HG03097 (cell line): ENCODE measurements around the gene ZNF408.

Experiments used
- ATAC-seq: cut with Tn5 transposase; IDR thresholded peaks from one replicate; pipeline ENCODE4 v1.9.1; 2021; ENCODE audit not compliant: unreplicated experiment, low FRiP score

ZNF408 gene

DNA sequence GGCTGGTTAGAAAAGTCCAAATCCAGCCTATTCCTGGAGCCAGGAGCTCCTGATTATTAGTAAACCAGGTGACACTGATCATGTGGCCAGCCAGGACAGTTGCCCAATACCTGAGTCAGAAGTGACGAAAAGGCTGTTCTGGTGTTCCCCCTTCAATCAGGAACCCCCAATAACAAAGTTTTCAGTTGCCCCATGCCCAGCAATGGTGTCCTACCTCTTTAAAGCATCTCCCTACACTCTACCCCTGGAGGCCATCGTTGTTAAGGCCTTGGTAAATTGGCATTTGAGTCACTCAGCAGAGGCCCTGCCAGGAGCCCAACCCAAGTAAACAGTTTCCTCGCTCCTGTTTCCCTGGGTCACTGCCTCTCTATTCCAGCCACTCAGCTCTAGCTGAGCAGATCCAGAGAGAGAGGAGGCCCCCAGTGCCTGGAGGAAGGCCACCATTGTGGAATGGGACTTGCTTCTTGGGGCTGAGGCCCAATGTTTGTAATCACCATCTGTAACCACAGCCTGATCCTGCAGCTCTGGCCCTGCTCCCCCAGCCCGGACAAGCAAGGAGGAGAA lies 25.5 kb upstream of the ZNF408 start:
- no peak for ATAC-seq

DNA sequence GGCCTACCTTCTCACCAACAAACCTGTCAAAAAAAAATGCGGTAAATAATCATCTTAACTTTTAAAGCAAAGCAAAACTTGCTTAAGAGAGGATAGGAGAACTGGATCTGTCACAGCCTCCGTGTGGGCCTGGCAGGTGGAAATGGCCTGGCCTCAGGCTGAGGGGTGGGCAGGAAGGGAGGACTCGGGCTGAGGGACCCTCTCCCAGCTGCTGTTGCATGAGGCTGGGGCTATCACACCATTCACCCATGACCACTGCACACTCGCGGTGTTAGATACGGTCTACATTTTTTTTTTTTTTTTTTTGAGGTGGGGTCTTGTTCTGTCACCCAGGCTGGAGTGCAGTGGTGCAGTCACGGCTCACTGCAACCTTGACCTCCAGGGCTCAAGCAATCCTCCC lies 24.9 kb upstream of the ZNF408 start:
- no peak for ATAC-seq

DNA sequence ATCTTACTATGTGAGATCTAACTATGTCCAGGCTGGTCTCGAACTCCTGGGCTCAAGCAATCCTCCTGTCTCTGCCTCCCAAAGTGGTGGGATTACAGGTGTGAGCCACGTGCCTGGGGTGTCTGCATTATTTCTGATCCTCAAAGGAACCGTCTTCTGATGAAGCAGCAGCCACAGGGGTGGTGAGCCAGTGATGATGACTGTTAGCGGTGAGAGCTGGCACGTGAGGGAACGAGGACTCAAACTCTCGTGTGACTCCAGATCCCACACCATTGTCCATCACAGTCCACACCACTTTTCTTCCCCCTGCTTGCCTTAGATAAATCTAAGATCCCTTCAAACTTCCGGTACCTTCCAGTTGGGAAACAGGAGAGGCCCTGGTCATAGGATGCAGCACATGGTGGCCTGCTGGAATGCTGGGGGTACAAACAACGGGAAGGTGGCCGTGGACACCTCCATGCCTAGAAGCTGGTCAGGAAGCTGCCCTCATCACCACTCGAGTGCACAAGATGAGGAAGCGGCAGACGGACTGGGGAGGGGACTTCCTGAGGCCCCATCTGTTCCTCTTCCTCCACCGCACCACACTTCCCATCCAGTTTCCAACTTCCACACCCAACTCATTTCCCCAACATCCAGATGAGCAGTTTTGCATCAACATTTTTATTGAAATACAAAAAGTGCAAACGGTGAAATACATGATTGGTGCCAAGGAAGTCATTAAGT lies 24.2 kb upstream of the ZNF408 start:
- ATAC-seq, result no peak

DNA sequence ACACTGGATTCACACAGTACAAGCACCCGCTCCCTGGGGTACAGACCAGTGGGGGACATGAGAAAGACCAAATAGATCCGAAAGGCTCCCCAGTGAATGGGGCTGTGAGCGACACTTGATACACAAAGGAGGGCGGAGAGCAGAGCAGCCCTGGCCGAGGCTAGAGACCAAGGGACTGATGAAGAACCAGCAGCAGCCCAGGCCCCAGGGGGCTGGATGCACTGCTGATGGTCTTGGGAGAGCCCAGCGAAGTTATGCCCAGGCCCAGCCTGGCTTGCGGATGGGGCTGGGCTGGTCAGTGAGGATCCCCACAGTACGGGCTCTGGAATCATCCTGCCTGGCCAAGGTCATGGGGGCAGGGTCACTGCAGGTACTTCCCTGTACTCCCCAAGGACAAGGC lies 23.7 kb upstream of the ZNF408 start:
- ATAC-seq, result no peak

DNA sequence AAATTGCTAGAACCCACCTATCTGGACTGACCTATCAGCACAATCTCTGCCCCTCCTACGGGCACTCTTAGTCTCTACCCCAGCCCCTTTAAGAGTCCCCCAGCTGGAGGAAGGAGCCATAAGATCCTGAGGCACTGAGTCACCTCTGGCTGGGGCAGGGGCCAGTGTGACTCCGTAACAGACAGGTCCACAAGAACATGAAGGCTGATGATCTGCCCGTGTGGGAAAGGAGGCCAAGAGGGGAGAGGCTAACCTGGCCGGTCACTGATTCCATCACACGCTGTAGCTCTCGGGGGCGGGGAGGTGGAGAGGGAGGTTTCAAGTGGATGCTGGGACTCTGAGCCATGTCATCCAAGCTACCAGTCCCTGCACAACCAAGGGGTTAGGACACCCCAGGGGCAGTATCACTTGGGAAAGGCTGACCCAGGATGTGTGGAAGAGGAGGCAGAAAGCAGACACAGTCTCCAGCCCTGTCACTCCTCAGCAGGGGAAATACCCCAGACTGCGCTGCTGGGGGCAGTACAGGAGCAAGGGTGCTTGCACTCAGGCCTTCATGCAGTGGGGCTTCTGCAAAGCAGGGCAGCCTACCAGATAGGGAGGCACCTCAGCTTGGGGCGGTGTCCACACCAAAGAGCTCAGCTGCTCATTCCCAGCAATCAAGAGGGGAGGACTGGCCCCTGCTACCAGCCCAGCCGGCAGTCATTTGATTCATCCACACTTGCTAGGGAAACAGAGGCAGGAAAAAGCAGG lies 22.7 kb upstream of the ZNF408 start:
- no peak for ATAC-seq

DNA sequence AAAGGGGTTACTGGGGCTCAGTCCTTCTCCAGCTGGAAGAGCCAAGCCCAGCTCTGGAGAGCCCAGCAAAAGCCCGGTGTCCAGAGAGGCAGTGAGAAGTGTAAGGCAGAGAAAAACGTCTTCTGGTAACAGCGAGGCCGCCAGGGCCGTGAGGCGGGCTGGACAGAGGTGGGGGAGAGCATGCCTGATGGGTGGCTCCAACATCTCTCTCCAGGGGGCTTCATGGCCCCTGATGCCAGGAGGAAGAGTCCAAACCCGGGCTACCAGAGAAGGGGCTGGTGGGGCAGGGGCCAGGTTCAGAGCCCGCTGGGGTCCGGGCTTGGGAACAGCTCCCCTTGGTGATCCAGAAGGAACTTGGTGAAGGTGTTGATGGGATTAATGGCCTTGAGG lies 22.1 kb upstream of the ZNF408 start:
- ATAC-seq, result no peak

DNA sequence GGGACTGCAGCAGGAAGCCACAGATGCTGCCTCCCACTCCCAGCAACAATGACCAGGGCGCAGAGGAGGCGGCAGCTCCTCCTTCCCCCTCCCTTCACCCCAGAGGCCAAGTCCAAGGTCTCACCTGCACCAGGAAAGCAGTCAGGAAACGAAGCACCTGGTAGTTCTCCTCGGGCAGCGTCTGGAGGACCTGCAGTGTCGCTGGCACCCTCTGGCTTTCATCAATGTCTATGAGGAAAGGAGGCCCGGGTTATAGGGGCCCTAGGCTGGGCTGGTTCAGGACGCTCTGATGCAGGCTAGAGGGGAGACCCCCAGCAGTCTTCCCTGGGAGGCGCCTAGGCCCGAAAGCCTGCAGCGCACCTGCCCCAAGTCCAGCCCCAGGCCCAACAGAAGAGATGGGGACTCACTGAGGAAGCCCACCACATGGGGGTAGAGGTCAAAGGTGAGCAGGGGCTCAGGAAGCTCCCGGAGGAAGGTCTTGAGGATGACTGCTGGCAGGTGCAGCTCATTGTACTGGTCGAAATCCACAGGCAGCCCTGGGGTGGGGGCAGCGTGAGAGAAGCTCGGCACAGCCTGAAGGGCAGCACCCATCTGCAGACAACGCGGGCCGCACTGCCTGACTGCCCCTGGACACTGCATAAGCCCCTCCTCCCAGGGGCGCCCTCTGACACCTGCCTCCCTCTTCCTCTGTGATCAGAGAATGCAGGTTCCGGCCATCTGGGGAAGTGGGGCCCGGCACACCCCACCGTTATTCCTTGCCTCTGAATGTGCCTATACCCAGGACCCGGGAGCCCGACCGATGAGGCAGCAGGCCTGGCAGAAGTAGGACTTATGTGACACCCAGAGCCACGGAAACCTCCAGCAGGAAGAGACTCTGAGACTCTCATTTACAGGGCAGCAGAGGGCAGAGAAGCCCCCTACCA lies 21.3 kb upstream of the ZNF408 start:
- ATAC-seq, result no peak

DNA sequence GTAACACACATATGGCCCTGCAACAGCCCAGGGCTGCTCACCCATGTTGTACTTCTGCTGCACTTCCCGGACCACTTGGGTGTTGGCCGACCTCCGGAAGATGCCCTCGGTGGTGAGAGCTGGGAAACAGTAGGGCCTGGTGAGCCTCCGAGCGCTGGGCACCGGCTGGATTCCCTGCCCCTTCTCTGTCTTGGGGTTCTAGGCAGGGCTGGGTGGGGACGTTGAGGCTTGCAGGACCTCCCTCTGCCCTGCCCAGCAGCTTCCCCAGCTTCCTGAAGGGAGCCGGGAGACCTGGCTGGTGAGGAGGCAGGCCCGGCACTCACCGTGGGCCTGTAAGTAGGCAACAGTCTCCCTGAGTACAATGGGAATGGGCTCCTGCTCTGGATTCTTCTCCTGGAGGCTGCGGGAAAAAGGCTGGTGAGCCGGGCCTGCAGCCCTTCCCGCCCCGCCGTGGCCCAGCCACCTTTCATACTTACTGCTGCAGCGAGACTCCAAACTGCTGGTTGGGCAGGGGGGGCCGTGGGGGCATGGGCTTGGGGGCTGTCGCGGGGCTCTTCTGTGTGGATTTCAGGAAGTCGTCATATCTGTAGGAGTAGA lies 20.6 kb upstream of the ZNF408 start:
- ATAC-seq, result no peak

DNA sequence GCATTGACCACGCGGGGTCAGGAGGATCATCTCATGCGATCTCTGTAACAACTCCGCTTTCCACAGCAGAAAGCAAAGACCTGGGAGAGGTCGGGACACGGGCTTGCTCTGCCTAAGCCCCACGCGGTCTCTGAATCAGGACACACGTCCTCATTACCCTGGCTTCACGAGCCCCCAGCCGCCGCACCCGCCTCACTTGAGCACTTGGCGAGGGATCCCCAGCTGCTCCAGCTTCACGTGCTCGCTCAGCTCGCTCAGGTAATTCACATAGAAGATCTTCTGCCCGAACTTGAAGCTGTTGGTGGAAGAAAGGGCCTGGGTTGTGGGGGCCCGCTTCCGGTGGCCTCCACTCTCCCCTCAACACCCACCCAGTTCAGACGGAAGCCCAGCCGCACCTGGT lies 20.0 kb upstream of the ZNF408 start:
- ATAC-seq, result no peak

DNA sequence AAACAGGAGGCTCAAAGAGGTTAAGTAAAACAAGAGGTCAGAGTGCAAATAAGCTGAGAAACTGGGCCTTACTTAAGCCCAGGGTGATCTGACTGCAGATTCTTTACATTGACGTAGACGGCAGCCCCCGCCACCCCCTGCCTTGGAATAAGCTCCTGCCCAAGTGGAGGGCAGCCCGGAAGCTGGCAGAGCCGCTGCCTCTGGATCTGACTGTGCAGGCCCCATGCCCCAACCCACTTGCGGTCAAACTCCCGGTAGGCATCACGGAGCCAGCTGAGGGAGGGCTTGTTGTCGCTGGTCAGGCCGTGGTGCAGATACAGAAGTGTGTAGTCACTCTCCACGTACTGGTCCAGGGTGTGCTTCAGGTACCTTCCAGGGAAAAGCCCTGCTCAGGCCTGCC lies 19.0 kb upstream of the ZNF408 start:
- no peak for ATAC-seq

DNA sequence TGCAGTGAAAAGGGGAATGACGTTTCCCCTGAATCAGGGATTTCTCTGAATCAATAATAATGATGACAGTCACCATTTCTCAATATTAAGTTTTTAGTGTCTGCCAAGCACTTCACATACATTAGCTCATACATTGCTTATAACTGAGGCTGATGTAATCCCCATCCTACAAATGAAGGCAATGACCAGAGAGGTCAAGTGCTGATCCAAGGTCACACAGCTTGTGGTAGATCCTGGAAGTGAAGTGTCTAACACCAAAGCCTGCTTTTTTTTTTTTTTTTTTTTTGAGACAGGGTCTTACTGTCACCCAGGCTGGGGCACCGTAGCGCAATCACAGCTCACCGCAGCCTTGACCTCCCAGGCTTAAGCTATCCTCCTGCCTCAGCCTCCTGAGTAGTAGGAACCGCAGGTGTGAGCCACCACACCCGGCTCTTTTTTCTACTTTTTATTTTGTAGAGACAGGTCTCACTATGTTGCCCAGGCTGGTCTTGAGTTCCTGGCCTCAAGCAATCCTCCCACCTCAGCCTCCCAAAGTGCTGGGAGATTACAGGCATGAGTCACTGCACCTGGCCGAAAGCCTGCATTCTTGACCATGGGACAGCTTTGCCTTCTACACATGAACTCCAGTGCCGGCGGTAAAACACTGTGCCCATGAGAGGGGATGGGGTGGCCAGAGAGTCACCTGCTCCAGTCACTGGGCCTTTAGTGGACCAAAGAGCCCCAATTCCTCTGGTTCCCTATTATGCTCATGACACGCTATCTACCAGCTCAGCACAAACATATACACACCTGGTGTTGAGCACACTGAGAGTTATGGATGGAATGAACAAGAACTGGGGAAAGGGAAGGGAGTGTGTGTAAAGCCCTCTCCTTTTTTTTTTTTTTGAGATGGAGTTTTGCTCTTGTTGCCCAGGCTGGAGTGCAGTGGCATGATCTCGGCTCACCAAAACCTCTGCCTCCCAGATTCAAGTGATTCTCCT lies 17.8 kb upstream of the ZNF408 start:
- ATAC-seq, result no peak

DNA sequence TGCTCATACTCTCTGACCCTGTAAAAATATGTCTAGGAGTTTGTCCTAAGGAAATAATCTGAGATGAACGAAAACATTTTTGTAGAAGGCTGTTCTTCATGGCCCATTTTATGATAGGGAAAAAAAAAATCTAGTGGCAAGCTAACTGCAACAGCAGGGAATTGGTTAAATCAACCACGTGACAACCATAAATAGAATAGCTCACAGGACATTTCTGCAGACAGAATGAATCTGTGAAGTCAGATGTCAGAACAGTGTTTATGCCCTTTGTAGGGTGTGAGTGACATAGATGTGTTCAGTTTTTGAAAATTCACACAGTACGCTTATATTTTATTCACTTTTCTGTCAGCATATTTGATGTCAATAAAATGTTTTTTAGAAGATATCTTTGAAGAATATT lies 16.5 kb upstream of the ZNF408 start:
- no peak for ATAC-seq

DNA sequence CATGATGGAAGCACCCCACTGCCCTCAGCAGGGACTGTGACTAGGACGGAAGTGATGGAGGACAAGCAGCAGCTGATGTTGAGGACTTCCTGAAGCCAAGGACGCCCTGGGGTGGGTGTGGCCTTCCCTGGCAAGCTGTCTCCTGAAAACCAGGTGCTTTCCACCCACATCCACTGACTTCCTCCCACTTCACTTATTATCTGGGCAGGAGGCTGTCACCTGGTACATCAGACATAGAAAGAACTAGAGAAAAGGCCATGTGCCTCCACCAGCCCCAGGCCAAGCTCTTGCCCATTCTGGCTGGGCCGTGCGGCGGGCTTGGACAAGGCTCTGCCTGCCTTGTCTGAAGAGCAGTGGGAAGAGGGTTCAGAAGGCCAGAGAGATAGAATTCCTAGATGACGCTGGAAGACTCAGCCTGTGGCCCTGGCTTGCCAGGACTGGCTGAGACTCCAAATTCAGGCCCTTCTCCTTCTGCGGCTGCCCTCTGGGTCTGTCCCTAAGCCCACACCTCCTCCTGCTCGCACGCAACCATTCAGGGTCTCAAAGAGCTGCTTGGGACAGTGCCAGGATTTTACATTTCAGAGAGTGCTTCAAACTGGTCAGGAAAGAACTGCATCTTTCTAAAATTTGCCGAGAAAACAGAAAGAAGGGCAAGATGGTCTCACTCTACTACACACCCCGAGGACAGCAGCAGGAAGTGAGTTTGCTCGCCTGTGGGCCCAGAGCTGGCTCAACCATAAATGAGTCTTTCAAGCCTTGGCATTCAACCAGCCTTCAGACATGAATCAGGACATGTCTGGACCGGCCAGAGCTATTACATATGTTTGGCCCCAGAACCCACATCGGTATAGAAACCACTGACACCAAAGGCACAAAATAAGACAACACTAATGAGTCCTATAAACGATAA lies 13.7 kb upstream of the ZNF408 start:
- ATAC-seq, result no peak

DNA sequence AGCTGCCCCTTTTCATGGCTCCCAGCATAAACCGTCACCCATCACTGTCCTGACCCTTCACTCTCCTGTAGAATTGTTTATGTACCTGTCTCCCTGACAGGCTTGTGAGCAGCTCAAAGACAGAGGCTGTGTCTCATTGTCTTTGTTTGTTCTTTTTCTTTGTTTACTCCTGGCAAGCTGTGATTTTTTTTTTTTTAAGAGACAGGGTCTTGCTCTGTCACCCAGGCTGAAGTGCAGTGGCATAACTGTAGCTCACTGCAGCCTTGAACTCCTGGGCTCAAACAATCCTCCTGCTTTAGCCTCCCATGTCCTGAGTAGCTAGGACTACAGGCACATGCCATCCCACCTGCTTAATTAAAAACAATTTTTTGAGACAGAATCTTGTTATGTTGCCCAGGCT lies 10.1 kb upstream of the ZNF408 start:
- no peak for ATAC-seq

DNA sequence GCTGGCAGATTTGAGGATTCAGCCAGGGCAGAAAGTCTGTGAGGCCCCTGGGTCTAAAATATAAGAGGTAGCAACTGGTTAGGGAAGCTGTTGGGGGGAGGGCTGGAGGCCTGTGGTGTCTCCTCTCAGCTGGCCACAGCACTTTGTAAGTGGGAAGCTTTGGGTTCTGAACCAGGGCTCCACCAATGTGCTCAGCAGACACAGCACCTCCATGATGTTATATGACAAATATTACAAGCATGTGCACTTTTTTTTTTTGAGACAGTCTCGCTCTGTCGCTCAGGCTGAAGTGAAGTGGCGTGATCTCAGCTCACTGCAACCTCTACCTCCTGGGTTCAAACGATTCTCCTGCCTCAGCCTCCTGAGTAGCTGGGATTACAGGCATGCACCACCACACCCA lies 8.4 kb upstream of the ZNF408 start:
- no peak for ATAC-seq

DNA sequence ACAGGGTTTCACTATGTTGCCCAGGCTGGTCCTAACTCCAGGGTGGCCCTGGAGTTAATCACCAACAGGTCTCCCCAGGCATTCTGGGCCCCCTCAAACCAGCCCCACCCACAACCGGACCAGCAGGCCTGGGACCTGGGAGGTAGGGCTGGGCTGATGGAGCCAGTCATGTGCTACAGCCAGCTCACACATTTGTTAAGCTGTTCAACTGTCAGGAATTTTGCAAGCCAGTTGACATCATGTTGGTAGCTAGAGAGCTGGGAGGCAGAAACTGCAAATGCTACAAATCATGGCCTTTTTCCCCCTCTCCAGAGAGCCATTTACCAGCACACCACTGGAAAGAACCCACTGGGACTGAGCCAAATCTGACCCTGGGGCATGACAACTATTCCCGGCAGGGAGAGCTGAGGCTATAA lies 7.2 kb upstream of the ZNF408 start:
- no peak for ATAC-seq

DNA sequence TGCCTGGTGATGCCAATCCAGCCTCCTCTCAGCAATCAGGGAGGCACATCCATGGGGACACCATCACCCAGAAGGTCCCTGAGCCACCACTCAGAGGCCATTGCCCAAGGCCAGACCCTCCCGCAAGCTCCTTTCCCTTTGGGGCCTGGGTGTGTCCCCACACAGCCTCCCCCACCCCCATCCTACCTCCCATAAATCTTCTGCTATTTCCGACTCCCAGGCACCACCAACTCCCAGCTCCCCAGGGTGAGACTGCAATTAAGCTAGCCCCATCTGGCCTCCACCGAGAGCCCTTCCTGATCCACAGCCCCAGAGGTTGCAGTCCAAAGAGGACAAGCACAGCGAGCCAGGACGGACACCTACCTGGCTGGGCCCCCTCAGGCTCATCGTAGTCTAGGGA lies 6.8 kb upstream of the ZNF408 start:
- ATAC-seq, result no peak

DNA sequence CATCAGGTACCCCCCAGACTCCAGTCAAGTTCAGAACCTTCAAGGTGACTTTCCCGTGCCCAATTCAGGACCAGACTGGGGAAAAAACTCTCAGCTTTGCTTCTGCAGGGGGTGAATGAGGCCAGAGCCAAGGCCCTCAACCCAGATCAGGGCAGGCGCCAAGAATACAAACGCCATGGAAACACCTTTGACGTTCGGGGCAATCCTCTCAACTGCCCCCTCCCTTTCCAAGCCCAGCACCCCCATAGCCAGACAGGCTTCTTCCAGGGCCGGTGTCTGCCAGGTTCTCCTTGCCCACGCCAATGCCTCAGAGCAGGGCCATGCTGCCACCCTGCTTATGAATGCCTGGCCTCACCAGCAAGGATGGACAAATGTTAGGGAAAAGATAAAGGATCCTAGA lies 6.2 kb upstream of the ZNF408 start:
- ATAC-seq, result no peak
